Measurements from ENCODE around the gene GP1BA. TPM values are rescaled to one million over a fixed set of nuclear protein-coding genes. Genes with fewer than 3 reads are reported as not detected.

Gene GP1BA
- polyA plus RNA-seq, 1 donor (not counting 4 experiments of a cell fraction or from before 2014, with no cell fraction given) = not detected

- H3K4me3 ChIP-seq (ENCODE audit: control insufficient read depth in 2 of 3, extremely low read depth in 1 of 3, insufficient read depth in 2 of 3, low read depth in 1 of 3, low read length in 3 of 3) = peak overlapping the region; percentile 71 to 94 (median 92)
- no peak overlapping the region for H2AFZ ChIP-seq (ENCODE audit: control insufficient read depth, low read length)
- peak overlapping the region; percentile 99 for H3K27ac ChIP-seq (ENCODE audit: control insufficient read depth, insufficient read depth, low read length)
- no peaks in the 10 kb centered on the region for H4K20me1 ChIP-seq (ENCODE audit: control insufficient read depth, extremely low read depth, insufficient read depth, low read length)
- no peaks in the 10 kb centered on the region for H3K27me3 ChIP-seq (ENCODE audit: control insufficient read depth, extremely low read depth, insufficient read depth, low read length)
- dilution Hi-C loops (cut with MboI; ENCODE audit: extremely low pct_ligation_motif_present, low sequenced_read_pairs) = no loop called here
- H3K4me2 ChIP-seq (ENCODE audit: control insufficient read depth, extremely low read depth, insufficient read depth, low read depth, low read length) = peak overlapping the region; percentile 95
- H3K79me2 ChIP-seq (ENCODE audit: control insufficient read depth, insufficient read depth, low read length) = peaks cover 5% of the 10 kb centered on the region
- no peaks in the 10 kb centered on the region for H3K9me1 ChIP-seq (ENCODE audit: control insufficient read depth, extremely low read depth, insufficient read depth, low read length)
- H3K4me1 ChIP-seq (ENCODE audit: control insufficient read depth, extremely low read depth, insufficient read depth, low read length) = peaks cover 31% of the 10 kb centered on the region
- H3K9me3 ChIP-seq (ENCODE audit: control insufficient read depth, low read depth, low read length) = no peaks in the 10 kb centered on the region
- DNase-seq (ENCODE audit: low read depth, low spot score) = peak; percentile 95
- H3K9ac ChIP-seq (ENCODE audit: control insufficient read depth, extremely low read depth, insufficient read depth, low read length) = peak overlapping the region; percentile 97
- H3K36me3 ChIP-seq (ENCODE audit: control insufficient read depth in 2 of 2, extremely low read depth in 1 of 2, insufficient read depth in 2 of 2, low read length in 2 of 2) = peaks cover 11 to 19% of the 10 kb centered on the region in 2 experiments
- TF ChIP-seq EZH2 (IDR thresholded peaks at IDR 0.05; ENCODE audit: low read length) = no peak
- TF ChIP-seq CTCF (optimal IDR thresholded peaks at IDR 0.05 in 1 of 3, IDR thresholded peaks at IDR 0.05 in 1 of 3, conservative IDR thresholded peaks at IDR 0.05 in 1 of 3; ENCODE audit: extremely low read depth in 1 of 3, insufficient read depth in 2 of 3, low read length in 3 of 3) = no peak
- peak; percentile 93 for FAIRE-seq
These were observed 34.9 kb downstream of the GP1BA start for GRCh38 chr17:4966844-4967538.

- Histone ChIP-seq H3K79me2 (ENCODE audit: control insufficient read depth, insufficient read depth, low read length) (peaks cover 5% of the 10 kb centered on the region), H2AFZ (ENCODE audit: control insufficient read depth, low read length) (peak within 1 kb of the TSS; percentile 84)
- no peak for DNase-seq (ENCODE audit: low read depth, low spot score)
These were observed 35.7 kb downstream of the GP1BA start, which contains the start of gene SPAG7 for GRCh38 chr17:4967539-4968485. SPAG7 (minus strand) TSS chr17:4967817; CDS start chr17:4967804, 13 bp downstream.

More at GRCh38 chr17:4967539-4968485, 35.7 kb downstream of the GP1BA start, which contains the start of gene SPAG7:
- Histone ChIP-seq H3K9me1 (ENCODE audit: control insufficient read depth, extremely low read depth, insufficient read depth, low read length) (no peaks in the 10 kb centered on the region), H3K4me2 (ENCODE audit: control insufficient read depth, extremely low read depth, insufficient read depth, low read depth, low read length) (peak within 1 kb of the TSS; percentile 95), H3K27me3 (ENCODE audit: control insufficient read depth, extremely low read depth, insufficient read depth, low read length) (no peaks in the 10 kb centered on the region), H3K4me3 (ENCODE audit: control insufficient read depth in 2 of 3, extremely low read depth in 1 of 3, insufficient read depth in 2 of 3, low read depth in 1 of 3, low read length in 3 of 3) (peak within 1 kb of the TSS; percentile 71 to 94 (median 92)), H3K9ac (ENCODE audit: control insufficient read depth, extremely low read depth, insufficient read depth, low read length) (peak within 1 kb of the TSS; percentile 97), H3K4me1 (ENCODE audit: control insufficient read depth, extremely low read depth, insufficient read depth, low read length) (peaks cover 31% of the 10 kb centered on the region), H4K20me1 (ENCODE audit: control insufficient read depth, extremely low read depth, insufficient read depth, low read length) (no peaks in the 10 kb centered on the region), H3K27ac (ENCODE audit: control insufficient read depth, insufficient read depth, low read length) (peak within 1 kb of the TSS; percentile 99), H3K36me3 (ENCODE audit: control insufficient read depth in 2 of 2, extremely low read depth in 1 of 2, insufficient read depth in 2 of 2, low read length in 2 of 2) (peaks cover 14 to 25% of the 10 kb centered on the region in 2 experiments), H3K9me3 (ENCODE audit: control insufficient read depth, low read depth, low read length) (no peaks in the 10 kb centered on the region)
- dilution Hi-C loops (cut with MboI; ENCODE audit: extremely low pct_ligation_motif_present, low sequenced_read_pairs) = no loop called here
- no peak for TF ChIP-seq EZH2 (IDR thresholded peaks at IDR 0.05; ENCODE audit: low read length)
- TF ChIP-seq CTCF (optimal IDR thresholded peaks at IDR 0.05 in 1 of 3, IDR thresholded peaks at IDR 0.05 in 1 of 3, conservative IDR thresholded peaks at IDR 0.05 in 1 of 3; ENCODE audit: extremely low read depth in 1 of 3, insufficient read depth in 2 of 3, low read length in 3 of 3) = no peak
- FAIRE-seq = no peak
